Endometrial microvascular endothelial cells (primary cell): ENCODE results near the gene B3GAT3. TPM values are rescaled to one million over a fixed set of nuclear protein-coding genes. Genes with fewer than 3 reads are reported as not detected.
"Not testable (repeated sequence)": the region's sequence is repeated elsewhere in the genome, so short reads cannot be mapped to it uniquely, and the experiment has no call there.

ENCODE experiments used
- in situ Hi-C: cut with HindIII; loops from 2 replicates; pipeline ENCODE4 v1.10.0; 2017; ENCODE audit warnings: low sequenced_read_pairs, low pct_unique_long_range_greater_than_20kb; ENCODE audit errors: inconsistent ontology term
- total RNA-seq: library from RNA; depleted of rRNA; stranded (reverse); fragments of >200 nt; gene quantifications from one replicate; pipeline ENCODE4 v1.2.3, GENCODE V29; 2015; ENCODE audit errors: inconsistent ontology term

B3GAT3 gene
- total RNA-seq, 1 donor from 2014 or later, result 40.0 TPM

DNA sequence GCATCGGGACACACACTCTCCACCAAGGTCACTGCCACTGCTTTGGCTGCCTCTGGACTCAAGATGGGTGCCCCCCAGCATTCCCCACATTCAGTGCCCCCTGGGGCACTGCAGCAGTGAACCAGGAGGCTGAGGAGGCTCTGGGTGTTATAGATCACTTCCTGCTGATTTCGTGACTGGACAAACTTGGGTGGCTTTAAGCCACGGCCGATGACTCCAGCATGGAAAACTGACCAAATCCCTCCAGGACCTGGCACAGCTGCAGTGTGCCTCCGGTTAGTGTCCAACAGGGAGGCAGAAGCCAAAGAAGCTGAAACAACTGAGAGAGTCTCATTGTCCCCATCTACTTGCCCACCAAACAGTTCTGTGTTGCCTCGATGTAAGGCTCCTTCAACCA, 25.8 kb upstream of the B3GAT3 start:
- in situ Hi-C loops, result no loop called here

GRCh38 chr11:62646825-62647608, 25.2 kb upstream of the B3GAT3 start:
- in situ Hi-C loops, result no loop called here

- in situ Hi-C loops, result no loop called here
Measured at GRCh38 chr11:62645946-62646824, 24.4 kb upstream of the B3GAT3 start, which contains the start of gene GANAB. Gene GANAB (minus strand): TSS chr11:62646613. CDS start chr11:62646599, 14 bp downstream.

- in situ Hi-C loops, result no loop called here
Measured at GRCh38 chr11:62645671-62645945, 23.8 kb upstream of the B3GAT3 start.

DNA sequence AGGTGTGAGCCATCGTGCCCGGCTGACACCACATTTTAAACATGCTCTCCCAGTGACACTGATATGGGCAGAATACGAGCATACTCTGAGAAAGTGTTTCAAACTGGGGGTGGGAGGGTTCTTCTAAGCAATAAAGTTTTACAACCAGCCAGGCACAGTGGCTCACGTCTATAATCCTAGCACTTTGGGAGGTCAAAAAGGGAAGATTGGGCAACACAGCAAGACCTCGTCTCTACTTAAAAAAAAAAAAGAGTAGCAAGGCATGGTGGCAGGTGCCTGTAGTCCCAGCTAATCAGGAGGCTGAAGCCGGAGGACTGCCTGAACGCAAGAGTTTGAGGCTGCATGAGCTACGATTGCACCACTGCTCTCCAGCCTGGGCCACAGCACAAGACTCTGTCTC, 22.4 kb upstream of the B3GAT3 start:
- in situ Hi-C loops, result no loop called here

- in situ Hi-C loops, result loop anchor here (10.0 kb wide), 1 partner anchor 62 kb away; no protein-coding TSS in a partner anchor
Measured at GRCh38 chr11:62632492-62632891, 10.7 kb upstream of the B3GAT3 start.

DNA sequence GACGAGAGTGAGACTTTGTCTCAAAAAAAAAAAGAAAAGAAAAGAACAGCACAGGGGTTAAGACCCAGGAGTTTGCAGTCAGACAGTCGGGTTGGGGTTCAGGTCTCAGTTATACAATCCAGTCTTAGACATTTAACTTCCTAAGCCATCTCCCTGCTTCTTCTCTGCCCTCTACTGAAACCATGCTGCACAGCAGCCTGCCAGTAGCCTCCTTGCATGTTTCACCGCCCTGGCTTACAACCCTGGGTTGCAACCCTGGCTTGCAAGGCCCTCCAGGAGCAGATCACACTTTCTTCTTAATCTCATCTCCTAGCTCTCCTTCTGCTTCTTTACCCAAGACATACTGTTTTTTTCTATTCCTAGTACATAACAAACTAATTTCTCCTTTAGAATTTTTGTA, 5.9 kb upstream of the B3GAT3 start:
- in situ Hi-C loops, result no loop called here

DNA sequence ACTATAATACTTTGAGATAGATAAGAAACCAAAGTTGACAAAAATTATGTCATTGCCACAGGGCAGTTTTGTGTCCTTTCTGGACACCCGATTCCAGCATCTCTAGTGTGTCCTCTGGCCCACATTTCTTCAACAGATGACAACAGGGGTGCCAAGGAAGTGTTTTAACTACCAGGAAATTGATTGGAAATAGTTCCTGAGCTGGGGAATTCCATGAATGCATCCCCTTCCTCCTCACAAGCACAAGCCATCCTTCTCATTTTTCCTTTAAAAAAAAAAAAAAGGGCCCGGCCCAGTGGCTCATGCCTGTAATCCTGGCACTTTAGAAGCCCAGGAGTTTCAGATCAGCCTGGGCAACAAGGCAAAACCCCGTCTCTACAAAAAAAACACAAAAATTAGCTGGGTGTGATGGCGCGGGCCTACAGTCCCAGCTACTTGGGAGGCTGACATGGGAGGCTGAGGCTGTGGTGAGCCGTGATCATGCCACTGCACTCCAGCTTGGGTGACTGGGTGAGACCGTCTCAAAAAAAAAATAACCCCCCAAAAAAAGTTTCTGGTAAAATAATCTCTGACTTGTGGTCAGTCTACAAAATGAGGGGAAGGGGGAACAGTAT, 797 bp upstream of the B3GAT3 start:
- in situ Hi-C loops, result no loop called here

DNA sequence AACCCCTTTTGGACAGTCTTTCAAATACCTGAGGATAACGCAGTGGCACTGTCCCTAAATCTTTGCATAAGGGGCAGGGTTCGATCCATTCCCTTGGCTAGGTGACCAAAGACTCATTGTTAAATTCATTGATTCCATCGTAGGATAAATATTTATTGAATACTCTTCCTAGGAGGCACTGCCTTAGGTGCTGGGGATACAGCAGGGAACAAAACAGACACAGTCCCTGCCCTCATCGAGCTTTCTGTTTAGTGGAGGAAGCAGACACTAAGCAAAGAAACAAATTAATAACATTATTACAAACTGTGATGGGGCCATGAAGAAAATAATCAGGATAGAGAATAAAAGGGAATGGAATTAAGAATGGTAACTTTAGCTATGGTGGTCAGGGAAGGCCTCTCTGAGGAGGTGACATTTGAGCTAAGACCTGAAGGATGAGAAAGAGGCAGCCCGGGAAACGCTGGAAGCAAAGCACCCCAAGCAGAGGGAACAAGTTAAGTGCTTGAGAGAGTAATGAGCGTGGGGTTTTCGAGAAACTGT, 689 bp downstream of the B3GAT3 start:
- in situ Hi-C loops, result no loop called here

GRCh38 chr11:62616957-62617356, 4.8 kb downstream of the B3GAT3 start:
- in situ Hi-C loops, result not testable (repeated sequence)

DNA sequence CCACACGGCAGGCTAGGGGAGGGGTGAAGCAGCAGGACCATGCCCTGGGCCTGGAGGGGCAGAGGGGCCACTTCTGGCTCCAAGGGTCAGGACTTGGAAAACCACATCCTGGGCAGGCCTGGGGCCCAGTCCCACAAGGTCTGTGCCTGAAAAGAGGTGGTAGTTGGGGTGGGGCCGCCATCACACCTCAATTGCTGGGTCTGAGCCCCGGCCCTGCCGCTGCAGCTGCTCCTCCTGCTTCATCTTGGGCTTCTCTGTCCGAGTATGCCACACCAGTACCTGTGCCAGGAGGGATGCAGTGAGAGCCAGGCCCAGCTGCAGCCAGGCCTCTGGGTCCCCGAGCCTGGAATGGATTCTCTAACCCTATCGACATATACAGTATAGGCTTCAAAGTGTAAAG, 6.3 kb downstream of the B3GAT3 start:
- in situ Hi-C loops, result no loop called here

GRCh38 chr11:62614275-62614674, 7.5 kb downstream of the B3GAT3 start:
- in situ Hi-C loops, result no loop called here

GRCh38 chr11:62613291-62613778, 8.5 kb downstream of the B3GAT3 start:
- in situ Hi-C loops, result no loop called here

DNA sequence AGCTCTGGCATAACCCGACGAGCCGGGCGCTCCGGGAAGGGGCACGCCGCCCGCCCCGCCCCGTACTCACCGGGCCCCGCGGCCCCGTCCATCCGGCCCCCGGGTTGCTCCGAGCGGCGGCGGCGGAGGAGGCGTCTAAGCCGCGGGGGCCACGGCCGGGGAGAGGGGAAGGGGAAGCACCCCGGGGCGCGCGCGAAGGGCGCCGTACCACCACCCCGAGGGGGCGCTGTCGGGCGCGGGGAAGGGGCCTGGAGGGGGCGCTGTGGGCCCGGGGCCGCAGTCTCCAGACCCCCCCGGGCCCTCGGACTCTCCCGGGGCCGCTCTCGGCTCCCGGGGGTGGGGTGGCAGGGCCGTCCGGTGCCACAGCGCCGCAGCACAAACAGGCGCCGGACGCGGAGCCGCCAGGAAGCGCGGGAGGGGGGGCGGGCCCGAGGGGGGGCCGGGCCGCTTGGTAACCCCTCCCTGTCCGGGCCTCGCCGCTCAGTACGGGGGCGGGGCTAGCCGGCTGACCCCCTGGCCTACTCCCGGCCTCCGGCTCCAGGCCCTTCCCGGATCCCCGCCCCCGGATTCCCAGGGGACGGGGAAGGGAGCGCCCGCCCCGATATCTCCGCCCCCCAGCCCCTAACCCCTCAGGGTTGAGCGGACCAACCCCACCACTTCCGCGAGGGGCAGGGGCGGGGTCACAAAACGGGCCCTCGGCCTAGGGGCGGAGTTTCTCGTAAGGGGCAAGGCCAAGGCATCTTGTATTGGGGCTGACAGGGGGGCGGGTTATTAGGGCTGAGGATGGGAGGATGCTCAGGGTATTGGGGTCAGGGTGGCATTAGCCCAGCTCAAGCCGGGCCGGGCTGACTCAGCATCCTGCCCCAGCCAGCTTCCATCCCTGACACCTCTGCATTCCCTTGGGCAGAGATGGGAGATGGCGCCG, 9.2 kb downstream of the B3GAT3 start, which contains the start of the genes EML3 and ROM1:
Gene EML3 (minus strand): TSS at position 410 of the 925 bp plus-strand sequence. CDS start 318 bp downstream, at position 92.
Gene ROM1 (plus strand): TSS at position 892 of the 925 bp plus-strand sequence. CDS start 25 bp downstream, at position 917.
- in situ Hi-C loops, result no loop called here

DNA sequence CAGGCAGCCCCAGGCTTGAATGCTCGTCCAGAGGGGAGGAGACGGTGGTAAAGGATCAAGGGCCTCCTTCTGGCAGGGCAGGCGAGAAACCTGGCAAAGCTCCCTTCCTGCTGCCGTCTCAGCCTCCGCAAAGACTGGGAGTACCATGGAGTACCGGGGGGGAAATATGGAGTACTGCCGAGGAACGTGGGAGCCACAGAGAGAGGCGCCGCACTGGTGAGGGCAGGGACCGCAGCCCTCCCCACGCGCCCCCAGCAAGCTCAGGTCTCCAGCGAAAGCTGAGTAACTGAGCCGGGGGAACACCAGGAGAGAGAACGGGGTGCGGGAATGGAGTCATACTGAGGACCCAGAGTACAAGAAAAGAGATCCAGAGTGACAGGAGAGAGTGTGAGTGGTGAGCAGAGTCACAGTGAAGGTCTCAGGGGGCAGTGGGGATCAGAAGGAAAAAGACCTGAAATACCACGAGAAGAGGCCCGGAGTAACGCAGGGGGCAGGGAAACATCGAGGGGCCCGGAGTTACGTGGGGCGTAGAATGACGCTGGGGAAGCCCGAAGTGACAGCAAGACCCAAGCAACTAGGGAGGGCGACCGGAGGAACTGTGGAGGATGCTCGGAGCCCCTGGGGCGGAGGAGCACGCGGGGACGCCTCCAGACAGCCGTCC, 10.0 kb downstream of the B3GAT3 start:
- in situ Hi-C loops, result no loop called here

- in situ Hi-C loops, result no loop called here
Measured at GRCh38 chr11:62610814-62611704, 10.7 kb downstream of the B3GAT3 start.

DNA sequence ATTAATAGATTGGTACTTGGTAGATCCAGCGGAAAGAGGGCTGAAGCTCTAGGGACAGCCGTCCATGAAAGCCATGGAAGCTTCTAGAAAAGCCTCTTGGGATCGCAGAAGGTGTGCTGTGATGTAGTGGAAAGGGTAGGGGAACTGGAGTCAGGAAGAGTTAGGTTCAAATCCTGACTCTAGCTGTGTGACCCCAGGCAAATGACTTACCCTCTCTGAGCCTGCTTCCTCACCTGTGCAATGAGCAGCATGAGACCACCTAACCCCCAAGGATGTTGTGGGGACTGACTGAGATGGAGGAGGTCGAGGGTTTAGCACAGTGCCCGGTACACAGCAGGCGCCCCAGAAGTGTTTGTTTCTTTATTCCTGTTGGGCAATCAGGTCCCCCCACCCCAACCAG, 11.4 kb downstream of the B3GAT3 start:
- in situ Hi-C loops, result no loop called here
